ENCODE data around the gene DMRTB1.

The DMRTB1 gene

GRCh38 chr1:53511323-53511932 lies 52.2 kb downstream of the DMRTB1 start:
- no peak for DNase-seq

- DNase-seq: no peak
Observed at GRCh38 chr1:53511933-53512806, 53.0 kb downstream of the DMRTB1 start.

GRCh38 chr1:53512807-53513755 lies 53.9 kb downstream of the DMRTB1 start:
- no peak for DNase-seq

GRCh38 chr1:53513846-53514245 lies 54.6 kb downstream of the DMRTB1 start:
- no peak for DNase-seq

GRCh38 chr1:53514436-53514835 lies 55.2 kb downstream of the DMRTB1 start:
- no peak for DNase-seq

GRCh38 chr1:53516181-53516580 lies 57.0 kb downstream of the DMRTB1 start:
- DNase-seq: no peak

Measured in hematopoietic multipotent progenitor cell treated with erythropoietin and hydrocortisone succinate and interleukin-3 and kit ligand, for 8 days (in vitro differentiated cells).